Breast epithelium (tissue), 3 donors: ENCODE results near the gene GALNT16.
A peak's percentile ranks its signal among the peaks of the same experiment; 100 is the strongest.

Source experiments
- POLR2AphosphoS5 ChIP-seq, 3 donors: sonication (generic); formaldehyde crosslinking; IDR thresholded peaks; one replicate each; pipeline ENCODE4 v1.6.1; 2017; ENCODE audit warnings: antibody characterized with exemption in 3 of 3
- TF ChIP-seq, protein P1 (sequence below), 3 donors: fragments of 450-650 bp; IDR thresholded peaks; one replicate each; pipeline ENCODE4 v1.5.1; 2016 to 2017; ENCODE audit warnings: antibody characterized with exemption in 3 of 3, mild to moderate bottlenecking in 3 of 3, moderate library complexity in 3 of 3

DNA sequence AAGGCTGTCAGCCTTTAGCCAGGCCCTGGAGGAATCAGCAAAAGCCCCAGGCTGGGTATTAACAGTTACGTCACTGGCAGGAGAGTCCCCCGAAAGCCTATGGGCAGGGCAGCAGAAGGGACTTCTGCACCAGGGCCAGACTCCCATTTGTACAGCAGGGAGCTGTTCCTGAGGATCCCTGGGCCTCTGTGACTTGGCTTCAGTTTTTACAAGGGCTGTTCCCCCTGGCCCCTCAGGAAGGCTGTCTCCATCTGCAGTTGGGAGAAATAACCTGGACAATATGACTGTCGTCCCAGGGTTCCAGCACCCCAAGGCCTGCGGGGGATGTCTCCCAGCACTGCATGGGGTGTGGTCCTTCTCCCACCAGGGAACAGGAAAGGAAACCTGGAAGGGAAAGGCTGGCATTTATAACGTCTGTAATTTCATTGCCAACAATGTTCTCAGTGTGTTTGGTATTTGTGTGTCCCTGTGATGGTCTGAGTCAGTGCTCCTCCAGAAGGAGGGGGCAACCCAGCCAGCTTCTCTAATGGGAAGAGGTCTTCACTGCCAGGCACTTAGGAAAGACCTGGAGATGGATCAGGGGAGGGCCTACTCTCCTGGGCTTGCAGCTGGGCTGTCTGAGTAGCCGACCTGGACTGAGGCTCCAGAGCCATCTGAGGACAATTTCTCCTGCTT lies 95.8 kb downstream of the GALNT16 start:
- TF ChIP-seq, protein P1, sequence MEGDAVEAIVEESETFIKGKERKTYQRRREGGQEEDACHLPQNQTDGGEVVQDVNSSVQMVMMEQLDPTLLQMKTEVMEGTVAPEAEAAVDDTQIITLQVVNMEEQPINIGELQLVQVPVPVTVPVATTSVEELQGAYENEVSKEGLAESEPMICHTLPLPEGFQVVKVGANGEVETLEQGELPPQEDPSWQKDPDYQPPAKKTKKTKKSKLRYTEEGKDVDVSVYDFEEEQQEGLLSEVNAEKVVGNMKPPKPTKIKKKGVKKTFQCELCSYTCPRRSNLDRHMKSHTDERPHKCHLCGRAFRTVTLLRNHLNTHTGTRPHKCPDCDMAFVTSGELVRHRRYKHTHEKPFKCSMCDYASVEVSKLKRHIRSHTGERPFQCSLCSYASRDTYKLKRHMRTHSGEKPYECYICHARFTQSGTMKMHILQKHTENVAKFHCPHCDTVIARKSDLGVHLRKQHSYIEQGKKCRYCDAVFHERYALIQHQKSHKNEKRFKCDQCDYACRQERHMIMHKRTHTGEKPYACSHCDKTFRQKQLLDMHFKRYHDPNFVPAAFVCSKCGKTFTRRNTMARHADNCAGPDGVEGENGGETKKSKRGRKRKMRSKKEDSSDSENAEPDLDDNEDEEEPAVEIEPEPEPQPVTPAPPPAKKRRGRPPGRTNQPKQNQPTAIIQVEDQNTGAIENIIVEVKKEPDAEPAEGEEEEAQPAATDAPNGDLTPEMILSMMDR (IDR thresholded peaks at IDR 0.05), result no peak
- TF ChIP-seq POLR2AphosphoS5 (IDR thresholded peaks at IDR 0.05), result peak in 1 of 3 donors; percentile 32
